GM21447 (cell line): Measurements from ENCODE around the gene ASGR1.
"Not testable (repeated sequence)": the region's sequence is repeated elsewhere in the genome, so short reads cannot be mapped to it uniquely, and the experiment has no call there.

Experiments used
- ATAC-seq: cut with Tn5 transposase; IDR thresholded peaks from one replicate; pipeline ENCODE4 v1.9.1; 2021; ENCODE audit not compliant: unreplicated experiment

Gene ASGR1

GRCh38 chr17:7166873-7167272 is 12.3 kb downstream of the ASGR1 start:
- no peak for ATAC-seq

- not testable (repeated sequence) for ATAC-seq
Measured at GRCh38 chr17:7159571-7159970, 19.6 kb downstream of the ASGR1 start.

GRCh38 chr17:7158424-7158823 is 20.7 kb downstream of the ASGR1 start:
- ATAC-seq, result not testable (repeated sequence)

- ATAC-seq, result no peak
Measured at GRCh38 chr17:7156342-7156940, 22.7 kb downstream of the ASGR1 start.

GRCh38 chr17:7147772-7148171 is 31.4 kb downstream of the ASGR1 start:
- ATAC-seq, result no peak

GRCh38 chr17:7146115-7146514 is 33.1 kb downstream of the ASGR1 start:
- no peak for ATAC-seq

GRCh38 chr17:7144213-7144612 is 35.0 kb downstream of the ASGR1 start:
- no peak for ATAC-seq

- ATAC-seq, result no peak
Measured at GRCh38 chr17:7141824-7142223, 37.3 kb downstream of the ASGR1 start.

- ATAC-seq, result no peak
Measured at GRCh38 chr17:7139400-7139799, 39.8 kb downstream of the ASGR1 start.

- ATAC-seq, result no peak
Measured at GRCh38 chr17:7138800-7139381, 40.3 kb downstream of the ASGR1 start.

GRCh38 chr17:7137171-7137943 is 41.8 kb downstream of the ASGR1 start:
- ATAC-seq, result no peak

- ATAC-seq, result no peak
Measured at GRCh38 chr17:7136266-7136877, 42.8 kb downstream of the ASGR1 start.

- ATAC-seq, result no peak
Measured at GRCh38 chr17:7133916-7134315, 45.3 kb downstream of the ASGR1 start.

- no peak for ATAC-seq
Measured at GRCh38 chr17:7133424-7133823, 45.7 kb downstream of the ASGR1 start.

GRCh38 chr17:7132511-7133094 is 46.6 kb downstream of the ASGR1 start:
- peak; percentile 69 for ATAC-seq

- no peak for ATAC-seq
Measured at GRCh38 chr17:7131423-7131791, 47.8 kb downstream of the ASGR1 start.

- ATAC-seq, result no peak
Measured at GRCh38 chr17:7130621-7131422, 48.3 kb downstream of the ASGR1 start.

- no peak for ATAC-seq
Measured at GRCh38 chr17:7129311-7129710, 49.9 kb downstream of the ASGR1 start.

- ATAC-seq, result no peak
Measured at GRCh38 chr17:7128160-7128559, 51.0 kb downstream of the ASGR1 start.

- ATAC-seq, result not testable (repeated sequence)
Measured at GRCh38 chr17:7127501-7127900, 51.7 kb downstream of the ASGR1 start.

GRCh38 chr17:7126386-7126785 is 52.8 kb downstream of the ASGR1 start:
- ATAC-seq, result not testable (repeated sequence)
